ENCODE results near the gene CHFR. TPM values are rescaled to one million over a fixed set of nuclear protein-coding genes. Genes with fewer than 3 reads are reported as not detected.

The CHFR gene
- total RNA-seq, 1 experiment from 2014 or later, result 74.0 TPM

- DNase-seq (ENCODE audit: low read depth, low spot score) (no peak), ATAC-seq (no peak)
- BruUV-seq (replicated peaks), result no TSS peak
- Histone ChIP-seq H3K4me1 (ENCODE audit: control insufficient read depth, insufficient read depth, low read length) (no peaks in the 10 kb centered on the region), H3K4me3 (ENCODE audit: low read depth in 2 of 2, low read length in 2 of 2) (no peak overlapping the region), H3K27me3 (ENCODE audit: control insufficient read depth, insufficient read depth, low read length) (no peaks in the 10 kb centered on the region), H3K27ac (ENCODE audit: low read length) (no peak overlapping the region), H3K36me3 (ENCODE audit: control insufficient read depth, insufficient read depth, low read length) (no peaks in the 10 kb centered on the region), H3K9me3 (ENCODE audit: control insufficient read depth, insufficient read depth, low read depth, low read length) (peaks cover 6% of the 10 kb centered on the region; the same call in 1 of the 2 replicates)
- ChIA-PET CTCF (no interaction called here), POLR2A (no interaction called here)
- in situ Hi-C loops (cut with HindIII; ENCODE audit: low pct_unique_long_range_greater_than_20kb, low sequenced_read_pairs), result no loop called here
- intact Hi-C loops (cut with micrococcal nuclease; ENCODE audit: unreplicated experiment), result no loop called here
- TF ChIP-seq SIN3A (IDR thresholded peaks at IDR 0.05; ENCODE audit: borderline replicate concordance, insufficient read depth, low read depth, low read length), result no peak
Observed at GRCh38 chr12:132888852-132889251, 1.4 kb upstream of the CHFR start.

DNA sequence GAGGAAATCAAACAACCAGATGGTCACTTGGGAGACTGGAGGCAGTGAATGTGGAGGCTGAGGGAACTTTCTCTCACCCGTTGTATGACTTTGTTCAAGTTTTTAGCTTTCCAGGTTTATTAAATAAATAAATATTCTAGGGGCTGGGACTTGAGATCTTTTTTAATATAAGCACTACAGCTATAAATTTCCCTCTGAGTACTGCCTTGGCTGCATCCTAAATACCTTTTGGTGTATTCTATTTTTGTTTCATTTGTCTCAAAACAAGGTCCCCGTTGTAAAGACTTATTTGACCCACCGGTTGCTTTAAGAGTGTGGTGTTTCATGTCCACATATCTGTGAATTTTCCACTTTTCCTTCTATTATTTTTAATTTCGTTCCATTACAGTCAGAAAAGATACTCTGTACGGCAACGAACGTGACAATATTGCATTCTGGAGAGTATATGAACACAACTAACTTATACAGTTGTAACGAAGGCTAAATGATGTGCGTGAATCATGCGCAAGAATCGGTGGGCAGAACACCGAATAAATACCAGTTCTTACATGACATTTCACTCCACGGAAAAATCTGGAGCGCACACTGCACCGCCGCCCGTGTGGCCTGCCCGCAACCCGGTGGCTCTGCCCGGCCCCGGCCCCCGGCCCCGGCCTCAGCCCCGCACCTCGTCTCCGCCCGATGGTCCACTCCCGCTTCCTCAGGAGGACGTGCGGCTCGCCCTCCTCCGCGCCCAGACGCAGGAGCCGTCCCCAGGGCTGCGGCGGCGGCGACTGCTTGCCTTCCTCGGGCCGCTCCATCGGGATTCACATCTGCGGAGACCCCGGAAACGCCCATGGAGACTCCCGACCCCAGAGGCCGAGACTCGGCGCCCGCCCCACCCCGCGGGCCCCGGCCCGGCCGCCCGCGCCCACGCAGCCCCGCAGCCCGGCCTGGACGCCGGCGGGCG is 602 bp downstream of the CHFR start:
- H3K4me1 ChIP-seq (ENCODE audit: control insufficient read depth, insufficient read depth, low read length), result no peaks in the 10 kb centered on the region
- DNase-seq (ENCODE audit: low read depth, low spot score), result no peak
- no peaks in the 10 kb centered on the region for H3K36me3 ChIP-seq (ENCODE audit: control insufficient read depth, insufficient read depth, low read length)
- in situ Hi-C loops (cut with HindIII; ENCODE audit: low pct_unique_long_range_greater_than_20kb, low sequenced_read_pairs), result no loop called here
- TF ChIP-seq CTCF (IDR thresholded peaks at IDR 0.05) (no peak), SIN3A (IDR thresholded peaks at IDR 0.05; ENCODE audit: borderline replicate concordance, insufficient read depth, low read depth, low read length) (no peak; the same call in 1 of the 2 replicates), POLR2AphosphoS5 (IDR thresholded peaks at IDR 0.05; ENCODE audit: low read depth, low read length) (no peak), TCF7L2 (IDR thresholded peaks at IDR 0.05; ENCODE audit: low read depth, low read length) (no peak), REST (IDR thresholded peaks at IDR 0.05; ENCODE audit: insufficient read depth in 1 of 2, low read depth in 2 of 2, low read length in 1 of 2) (no peak)
- no peaks in the 10 kb centered on the region for H3K27me3 ChIP-seq (ENCODE audit: control insufficient read depth, insufficient read depth, low read length)
- H3K9me3 ChIP-seq (ENCODE audit: control insufficient read depth, insufficient read depth, low read depth, low read length), result peaks cover 6% of the 10 kb centered on the region; the same call in 1 of the 2 replicates
- CTCF ChIA-PET, result no interaction called here
- peak; percentile 68 for ATAC-seq
- POLR2A ChIA-PET, result interaction anchor here (1.0 kb wide), 1 partner anchor 19 kb away, joined by 4 read pairs; no protein-coding TSS in a partner anchor
- TSS peak; percentile 82 for BruUV-seq (replicated peaks)
- peak overlapping the region; percentile 80 for H3K27ac ChIP-seq (ENCODE audit: low read length)
- peak overlapping the region; percentile 57 to 66 for H3K4me3 ChIP-seq (ENCODE audit: low read depth in 2 of 2, low read length in 2 of 2)
- intact Hi-C loops (cut with micrococcal nuclease; ENCODE audit: unreplicated experiment), result no loop called here

- TF ChIP-seq TCF7L2 (IDR thresholded peaks at IDR 0.05; ENCODE audit: low read depth, low read length), result no peak
- TF ChIP-seq REST (IDR thresholded peaks at IDR 0.05; ENCODE audit: insufficient read depth in 1 of 2, low read depth in 2 of 2, low read length in 1 of 2), result no peak
- no peak for TF ChIP-seq CTCF (IDR thresholded peaks at IDR 0.05)
- TF ChIP-seq SIN3A (IDR thresholded peaks at IDR 0.05; ENCODE audit: borderline replicate concordance, insufficient read depth, low read depth, low read length), result no peak
- TF ChIP-seq POLR2AphosphoS5 (IDR thresholded peaks at IDR 0.05; ENCODE audit: low read depth, low read length), result no peak
- DNase-seq (ENCODE audit: low read depth, low spot score), result no peak
- ChIA-PET CTCF (no interaction called here), POLR2A (no interaction called here)
- H3K9me3 ChIP-seq (ENCODE audit: control insufficient read depth, insufficient read depth, low read depth, low read length), result peaks cover 5% of the 10 kb centered on the region; the same call in 1 of the 2 replicates
- no peaks in the 10 kb centered on the region for H3K4me1 ChIP-seq (ENCODE audit: control insufficient read depth, insufficient read depth, low read length)
- intact Hi-C loops (cut with micrococcal nuclease; ENCODE audit: unreplicated experiment) (no loop called here), in situ Hi-C loops (cut with HindIII; ENCODE audit: low pct_unique_long_range_greater_than_20kb, low sequenced_read_pairs) (no loop called here)
- ATAC-seq, result no peak
- BruUV-seq (replicated peaks), result no TSS peak
- no peaks in the 10 kb centered on the region for H3K27me3 ChIP-seq (ENCODE audit: control insufficient read depth, insufficient read depth, low read length)
- H3K4me3 ChIP-seq (ENCODE audit: low read depth in 2 of 2, low read length in 2 of 2), result no peak overlapping the region
- H3K27ac ChIP-seq (ENCODE audit: low read length), result no peak overlapping the region
- 0 out of 2 replicates have a peak, but pooled peaks cover 2% of the 10 kb centered on the region for H3K36me3 ChIP-seq (ENCODE audit: control insufficient read depth, insufficient read depth, low read length)
Observed at GRCh38 chr12:132881818-132882217, 5.6 kb downstream of the CHFR start.

All from Panc1 (cell line).